CD8-positive, alpha-beta memory T cell (primary cell): ENCODE data around the gene ARFIP2. TPM values are rescaled to one million over a fixed set of nuclear protein-coding genes. Genes with fewer than 3 reads are reported as not detected.
A peak's percentile ranks its signal among the peaks of the same experiment; 100 is the strongest.

ENCODE experiments used
- CTCF ChIA-PET: fragments of 350-600 bp; sonication (Branson Sonifier 250); formaldehyde crosslinking; loops from one replicate; lab custom pipeline; 2021; ENCODE audit warnings: antibody characterized with exemption; lab: Charles Lee
- POLR2A ChIA-PET: fragments of 350-600 bp; sonication (Branson Sonifier 250); formaldehyde crosslinking; loops from one replicate; lab custom pipeline; 2021; ENCODE audit warnings: antibody characterized with exemption; lab: Charles Lee
- DNase-seq, 5 donors: peaks; one replicate each; pipeline versions ENCODE4 v3.0.0 to v3.0.0-alpha.2; 2020 to 2022; ENCODE audit warnings: mixed read lengths in 1 of 5
- H3K27ac ChIP-seq: one replicate; pipeline ENCODE4 v1.7.0; 2013; ENCODE audit warnings: low read depth, mild to moderate bottlenecking, low read length, moderate library complexity
- H3K27me3 ChIP-seq: 2 replicates; pipeline ENCODE4 v1.7.0; 2013; ENCODE audit warnings: low read length, mild to moderate bottlenecking; ENCODE audit not compliant: insufficient read depth, poor library complexity, severe bottlenecking
- H3K36me3 ChIP-seq: 2 replicates; pipeline ENCODE4 v1.7.0; 2013; ENCODE audit warnings: mild to moderate bottlenecking, low read length, moderate library complexity; ENCODE audit not compliant: insufficient read depth
- H3K4me1 ChIP-seq: 2 replicates; pipeline ENCODE4 v1.7.0; 2013; ENCODE audit warnings: mild to moderate bottlenecking, low read length, moderate library complexity; ENCODE audit not compliant: insufficient read depth
- H3K4me3 ChIP-seq: 2 replicates; pipeline ENCODE4 v1.7.0; 2013; ENCODE audit warnings: mild to moderate bottlenecking, low read length
- H3K9me3 ChIP-seq: 2 replicates; pipeline ENCODE4 v1.7.0; 2013; ENCODE audit warnings: mild to moderate bottlenecking, low read length
- H3K27ac Mint-ChIP-seq, 8 donors: one replicate each; pipeline ENCODE4 v1.8.0; 2020 to 2021; ENCODE audit warnings: mixed read lengths in 8 of 8, mild to moderate bottlenecking in 6 of 8, inconsistent platforms in 3 of 8, moderate library complexity in 3 of 8
- H3K27me3 Mint-ChIP-seq, 2 donors: one replicate each; pipeline ENCODE4 v1.8.0; 2020 to 2021; ENCODE audit warnings: mixed read lengths in 2 of 2, mild to moderate bottlenecking in 1 of 2, moderate library complexity in 1 of 2
- H3K36me3 Mint-ChIP-seq, 3 donors: one replicate each; pipeline ENCODE4 v1.8.0; 2020 to 2021; ENCODE audit warnings: mixed read lengths in 3 of 3, inconsistent platforms in 1 of 3, mild to moderate bottlenecking in 1 of 3
- H3K4me1 Mint-ChIP-seq, 3 donors: one replicate each; pipeline ENCODE4 v1.8.0; 2020 to 2021; ENCODE audit warnings: mixed read lengths in 3 of 3, inconsistent platforms in 1 of 3, mild to moderate bottlenecking in 1 of 3
- H3K4me3 Mint-ChIP-seq, 7 donors: one replicate each; pipeline ENCODE4 v1.8.0; 2020 to 2021; ENCODE audit warnings: mixed read lengths in 7 of 7, mild to moderate bottlenecking in 6 of 7, moderate library complexity in 4 of 7, inconsistent platforms in 2 of 7
- H3K9me3 Mint-ChIP-seq, 5 donors: one replicate each; pipeline ENCODE4 v1.8.0; 2020 to 2022; ENCODE audit warnings: mixed read lengths in 5 of 5, mild to moderate bottlenecking in 3 of 5, moderate library complexity in 2 of 5, inconsistent platforms in 1 of 5
- polyA plus RNA-seq: library from polyadenylated mRNA; unstranded; fragments of 300-500 nt; fragmentation: Illumina TruSeq; gene quantifications from one replicate; pipeline ENCODE4 v1.2.3, GENCODE V29; 2021
- total RNA-seq, 2 experiments: library from RNA; stranded (reverse); gene quantifications; one replicate each; pipeline ENCODE4 v1.2.3, GENCODE V29; 2021

Gene ARFIP2
- total and polyA plus RNA-seq, 3 experiments from 2014 or later, result 35.2 to 47.5 (median 46.9) TPM

DNA sequence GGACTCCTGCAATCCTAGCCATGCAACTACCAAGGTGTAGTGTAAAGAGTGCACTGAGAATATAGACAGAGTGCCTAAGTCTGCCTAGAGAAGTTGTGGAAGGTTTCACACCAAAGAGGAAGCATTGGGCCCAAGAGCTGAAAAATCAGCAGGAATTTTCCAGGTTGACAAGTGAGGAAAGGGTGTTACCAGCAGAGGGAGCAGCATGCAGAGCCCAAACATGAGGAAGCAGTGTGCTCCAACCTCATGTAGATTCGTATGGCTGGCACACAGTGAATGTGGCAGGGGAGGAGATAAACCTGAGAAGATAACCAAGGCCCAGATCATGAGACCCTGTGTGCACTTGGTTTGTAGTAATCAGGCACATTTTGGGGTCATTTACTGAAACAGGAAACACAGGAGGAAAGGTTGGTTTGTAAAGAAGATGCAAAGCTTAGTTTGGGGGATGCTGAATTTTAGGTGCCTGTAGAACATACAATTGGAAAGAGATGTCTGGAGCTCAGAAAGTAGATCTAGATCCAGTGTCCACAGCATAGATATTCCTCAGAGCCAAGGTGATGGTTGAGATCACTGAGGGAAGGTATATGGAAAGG lies 42.1 kb downstream of the ARFIP2 start:
- peaks cover 32% of the 10 kb centered on the region for H3K4me1 ChIP-seq
- POLR2A ChIA-PET, result no interaction called here
- Mint-ChIP-seq H3K27me3 (no peaks in the 10 kb centered on the region), H3K9me3 (no peaks in the 10 kb centered on the region), H3K4me3 (no peak overlapping the region), H3K4me1 (no peaks in the 10 kb centered on the region), H3K27ac (no peak overlapping the region), H3K36me3 (peaks cover 0 to 4% (median 0%) of the 10 kb centered on the region in 3 donors)
- no peak overlapping the region for H3K4me3 ChIP-seq
- no peaks in the 10 kb centered on the region for H3K9me3 ChIP-seq
- no peak overlapping the region for H3K27ac ChIP-seq
- CTCF ChIA-PET, result interaction anchor here (1.3 to 14.4 kb wide), 5 partner anchors 12 to 57 kb away, joined by 4 to 467 read pairs (median 5); no protein-coding TSS in a partner anchor
- no peaks in the 10 kb centered on the region for H3K27me3 ChIP-seq
- DNase-seq, result peak in 1 of 5 donors; percentile 34
- H3K36me3 ChIP-seq, result no peaks in the 10 kb centered on the region

DNA sequence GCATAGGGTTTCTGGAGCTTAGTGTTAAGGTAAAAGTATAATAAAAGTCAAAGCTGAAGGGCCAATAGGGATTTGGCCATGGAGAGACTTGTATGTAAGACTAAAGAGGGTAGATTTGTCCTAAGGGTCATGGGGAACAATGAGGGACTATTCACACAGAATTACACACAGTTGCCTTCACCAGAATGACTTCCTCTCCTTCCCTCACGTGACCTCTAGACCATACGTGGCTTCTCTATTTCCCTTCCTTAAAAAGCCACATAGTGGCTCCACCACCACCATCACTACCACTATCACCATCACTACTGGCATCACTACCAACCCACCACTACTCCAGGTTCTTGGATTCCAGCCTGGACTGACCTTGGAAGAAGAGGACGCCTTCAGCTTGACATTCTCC lies 43.1 kb downstream of the ARFIP2 start:
- ChIA-PET POLR2A (interaction anchor here (0.9 kb wide), 1 partner anchor 59 kb away, joined by 3 read pairs; no protein-coding TSS in a partner anchor), CTCF (interaction anchor here (1.0 to 14.4 kb wide), 9 partner anchors 11 to 268 kb away, joined by 3 to 467 read pairs (median 4); partner anchors contain the start of gene APBB1)
- DNase-seq, result no peak
- Mint-ChIP-seq H3K36me3 (peaks cover 0 to 4% (median 0%) of the 10 kb centered on the region in 3 donors), H3K4me3 (no peak overlapping the region), H3K27ac (no peak overlapping the region), H3K9me3 (no peaks in the 10 kb centered on the region), H3K27me3 (no peaks in the 10 kb centered on the region), H3K4me1 (no peaks in the 10 kb centered on the region)
- H3K27ac ChIP-seq, result no peak overlapping the region
- H3K9me3 ChIP-seq, result no peaks in the 10 kb centered on the region
- no peaks in the 10 kb centered on the region for H3K36me3 ChIP-seq
- no peak overlapping the region for H3K4me3 ChIP-seq
- H3K4me1 ChIP-seq, result peaks cover 25% of the 10 kb centered on the region
- H3K27me3 ChIP-seq, result no peaks in the 10 kb centered on the region

DNA sequence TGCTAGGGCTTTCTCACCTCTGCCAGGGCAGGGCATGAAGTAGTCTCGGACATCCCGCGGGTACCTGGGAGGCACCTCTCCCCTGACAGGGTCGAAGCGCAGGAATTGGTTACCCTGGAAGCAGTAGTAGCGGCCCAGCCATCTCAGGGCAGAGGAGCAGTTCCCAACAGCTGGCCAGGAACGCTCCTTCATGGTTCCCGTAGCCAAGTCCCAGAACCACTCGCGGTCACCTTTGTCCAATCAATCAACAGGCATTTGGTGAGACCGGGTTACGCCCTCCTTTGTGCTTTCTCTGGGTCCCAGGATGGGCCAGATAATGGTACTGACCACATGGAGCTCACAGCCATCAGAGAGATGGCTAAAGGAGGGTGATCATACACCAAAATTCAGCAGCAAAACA lies 43.7 kb downstream of the ARFIP2 start:
- CTCF ChIA-PET, result interaction anchor here (1.0 to 14.4 kb wide), 7 partner anchors 13 to 269 kb away, joined by 3 to 467 read pairs (median 3); partner anchors contain the start of gene APBB1
- H3K36me3 ChIP-seq, result no peaks in the 10 kb centered on the region

DNA sequence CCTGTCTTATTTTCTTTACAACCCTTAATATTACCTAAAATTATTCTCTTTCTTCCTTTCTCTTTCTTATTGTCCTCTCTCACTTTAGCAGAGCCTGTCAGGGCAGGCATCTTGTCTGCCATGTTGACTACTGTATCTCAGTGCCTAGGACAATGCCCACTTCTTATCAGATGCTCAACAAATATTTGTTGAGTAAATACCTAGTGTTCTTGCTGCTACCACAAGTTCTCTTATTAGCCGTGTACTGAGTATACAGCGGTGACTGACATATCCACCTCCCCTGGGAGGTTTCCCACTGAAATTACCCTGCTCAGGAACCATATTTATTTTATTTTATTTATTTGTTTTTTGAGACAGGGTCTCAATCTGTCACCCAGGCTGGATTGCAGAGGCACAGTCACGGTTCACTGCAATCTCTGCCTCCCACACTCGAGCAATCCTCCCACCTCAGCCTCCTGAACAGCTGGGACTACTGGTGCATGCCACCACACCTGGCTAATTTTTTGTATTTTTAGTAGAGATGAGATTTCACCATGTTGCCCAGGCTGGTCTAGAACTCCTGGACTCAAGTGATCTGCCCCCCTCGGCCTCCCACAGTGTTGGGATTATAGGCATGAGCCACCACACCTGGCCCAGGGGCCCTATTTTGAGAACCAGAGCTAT lies 47.0 kb downstream of the ARFIP2 start:
- no peaks in the 10 kb centered on the region for H3K36me3 ChIP-seq
- no peak overlapping the region for H3K4me3 Mint-ChIP-seq
- no peak overlapping the region for H3K27ac ChIP-seq
- ChIA-PET POLR2A (no interaction called here), CTCF (interaction anchor here (1.0 to 2.1 kb wide), 3 partner anchors 10 to 55 kb away, joined by 3 to 9 read pairs (median 6); no protein-coding TSS in a partner anchor)
- H3K9me3 ChIP-seq, result no peaks in the 10 kb centered on the region
- peaks cover 0 to 4% (median 0%) of the 10 kb centered on the region in 3 donors for H3K36me3 Mint-ChIP-seq
- no peaks in the 10 kb centered on the region for H3K9me3 Mint-ChIP-seq
- DNase-seq, result no peak
- peaks cover 18% of the 10 kb centered on the region for H3K4me1 ChIP-seq
- no peaks in the 10 kb centered on the region for H3K4me1 Mint-ChIP-seq
- no peaks in the 10 kb centered on the region for H3K27me3 ChIP-seq
- H3K27me3 Mint-ChIP-seq, result peaks cover 0 to 1% of the 10 kb centered on the region in 2 donors
- no peak overlapping the region for H3K27ac Mint-ChIP-seq
- no peak overlapping the region for H3K4me3 ChIP-seq

More for the DNA sequence above, 43.7 kb downstream of the ARFIP2 start:
- no peak for DNase-seq
- no peak overlapping the region for H3K4me3 ChIP-seq
- POLR2A ChIA-PET, result interaction anchor here (0.9 kb wide), 1 partner anchor 58 kb away, joined by 3 read pairs; no protein-coding TSS in a partner anchor
- Mint-ChIP-seq H3K27me3 (no peaks in the 10 kb centered on the region), H3K4me3 (no peak overlapping the region), H3K9me3 (no peaks in the 10 kb centered on the region), H3K4me1 (no peaks in the 10 kb centered on the region), H3K36me3 (peaks cover 0 to 4% (median 0%) of the 10 kb centered on the region in 3 donors), H3K27ac (no peak overlapping the region)
- no peak overlapping the region for H3K27ac ChIP-seq
- H3K9me3 ChIP-seq, result no peaks in the 10 kb centered on the region
- peaks cover 24% of the 10 kb centered on the region for H3K4me1 ChIP-seq
- no peaks in the 10 kb centered on the region for H3K27me3 ChIP-seq

DNA sequence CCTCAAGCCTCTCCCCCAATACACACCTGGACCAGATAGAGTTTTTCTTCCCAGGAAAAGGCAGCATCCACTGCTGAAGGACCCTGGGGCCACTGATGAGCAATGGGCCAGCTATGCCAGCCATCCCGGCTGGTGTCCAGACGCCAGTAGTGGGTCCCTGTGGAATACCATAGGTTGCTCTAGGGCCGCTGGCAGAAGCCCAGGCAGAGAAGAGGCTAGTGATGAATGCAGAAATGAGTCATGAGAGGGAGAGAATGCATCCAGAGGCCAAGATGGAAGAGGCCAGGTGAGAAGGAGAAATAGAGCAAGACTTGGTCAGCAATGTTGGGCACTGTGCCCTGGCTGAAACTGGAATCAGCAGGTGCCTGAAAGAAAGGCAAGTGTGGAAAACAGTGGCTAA lies 49.3 kb downstream of the ARFIP2 start:
- POLR2A ChIA-PET, result no interaction called here
- Mint-ChIP-seq H3K4me3 (no peak overlapping the region), H3K27me3 (peaks cover 0 to 1% of the 10 kb centered on the region in 2 donors), H3K9me3 (no peaks in the 10 kb centered on the region), H3K36me3 (peaks cover 0 to 4% (median 0%) of the 10 kb centered on the region in 3 donors), H3K4me1 (no peaks in the 10 kb centered on the region), H3K27ac (peak overlapping the region in 1 of 8 donors; percentile 35)
- Histone ChIP-seq H3K9me3 (no peaks in the 10 kb centered on the region), H3K27ac (no peak overlapping the region), H3K27me3 (no peaks in the 10 kb centered on the region), H3K4me3 (no peak overlapping the region), H3K36me3 (no peaks in the 10 kb centered on the region), H3K4me1 (no peaks in the 10 kb centered on the region)
- CTCF ChIA-PET, result interaction anchor here (3.4 kb wide), 1 partner anchor 54 kb away, joined by 30 read pairs; no protein-coding TSS in a partner anchor
- no peak for DNase-seq

DNA sequence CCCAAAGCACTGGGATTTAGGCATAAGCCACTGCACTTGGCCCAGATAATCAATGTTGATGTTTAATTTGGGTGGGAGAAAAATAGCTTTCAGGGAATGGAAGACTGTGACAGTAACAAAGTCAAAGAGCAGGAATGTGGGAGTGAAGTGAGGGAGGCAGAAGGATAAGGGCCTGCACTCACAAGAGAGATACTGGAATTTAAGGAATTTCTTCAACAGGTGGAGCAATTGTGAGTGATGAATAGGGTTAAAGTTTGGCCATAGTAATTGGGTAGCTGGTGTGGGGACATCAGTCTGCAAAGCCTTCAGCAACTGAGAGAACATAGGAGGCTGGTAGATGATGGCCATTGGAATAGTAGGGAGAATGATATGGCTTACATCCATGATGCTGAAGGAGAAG lies 53.6 kb downstream of the ARFIP2 start:
- Mint-ChIP-seq H3K27ac (peak overlapping the region in 1 of 8 donors; percentile 45), H3K4me3 (no peak overlapping the region), H3K4me1 (no peaks in the 10 kb centered on the region), H3K9me3 (no peaks in the 10 kb centered on the region), H3K36me3 (peaks cover 0 to 2% (median 0%) of the 10 kb centered on the region in 3 donors), H3K27me3 (peaks cover 5% of the 10 kb centered on the region in 2 donors)
- DNase-seq, result no peak
- H3K4me3 ChIP-seq, result no peak overlapping the region
- POLR2A ChIA-PET, result no interaction called here
- no peaks in the 10 kb centered on the region for H3K4me1 ChIP-seq
- no peak overlapping the region for H3K27ac ChIP-seq
- no peaks in the 10 kb centered on the region for H3K36me3 ChIP-seq
- no peaks in the 10 kb centered on the region for H3K9me3 ChIP-seq
- H3K27me3 ChIP-seq, result no peaks in the 10 kb centered on the region
- CTCF ChIA-PET, result interaction anchor here (0.8 to 2.3 kb wide), 4 partner anchors 11 to 48 kb away, joined by 3 to 7 read pairs (median 4); no protein-coding TSS in a partner anchor
